ENCODE data around the gene PXYLP1.

GRCh38 chr3:141193066-141193830 is 38.4 kb upstream of the PXYLP1 start:
- TF ChIP-seq CTCF (IDR thresholded peaks at IDR 0.05) (no peak), POLR2A (IDR thresholded peaks at IDR 0.05) (no peak)

Measured in uterus (tissue), 2 donors.